ENCODE measurements around the gene BBS1.

DNA sequence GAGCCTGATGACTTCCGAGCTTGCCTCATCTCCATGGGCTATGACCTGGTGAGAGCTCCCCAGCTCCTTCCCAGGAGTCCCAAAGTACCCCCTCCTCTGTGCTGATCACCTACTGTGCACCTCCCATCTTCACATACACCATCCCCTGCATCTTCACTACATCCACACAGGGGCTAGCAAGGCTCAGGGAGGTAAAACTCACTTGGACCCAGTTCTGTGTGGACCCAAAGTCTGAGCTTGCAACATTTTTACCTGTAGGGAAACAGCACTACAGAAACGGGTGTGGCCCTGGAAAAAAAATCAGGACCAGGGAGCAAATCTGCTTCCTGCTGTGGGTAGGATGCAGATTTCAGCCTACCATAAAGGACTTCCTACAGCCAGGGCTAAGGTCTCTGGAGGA lies 51.8 kb downstream of the BBS1 start:
- no peak for TF ChIP-seq RAD21 (IDR thresholded peaks at IDR 0.05)
- TF ChIP-seq, protein P1, sequence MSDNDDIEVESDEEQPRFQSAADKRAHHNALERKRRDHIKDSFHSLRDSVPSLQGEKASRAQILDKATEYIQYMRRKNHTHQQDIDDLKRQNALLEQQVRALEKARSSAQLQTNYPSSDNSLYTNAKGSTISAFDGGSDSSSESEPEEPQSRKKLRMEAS (IDR thresholded peaks at IDR 0.05): no peak
